Measurements from ENCODE around the gene GLRX. TPM values are rescaled to one million over a fixed set of nuclear protein-coding genes. Genes with fewer than 3 reads are reported as not detected.
A peak's percentile ranks its signal among the peaks of the same experiment; 100 is the strongest.

The GLRX gene
- total and polyA plus RNA-seq, 8 donors, result 1.7 to 20.9 (median 6.6) TPM

- WGBS, 2 donors, result 34 to 40% methylated on average over 6 of the region's 6 CpGs
- H3K36me3 ChIP-seq, result no peaks in the 10 kb centered on the region
- peak overlapping the region in 3 of 4 donors; percentile 13 to 38 (median 19) for H3K27ac ChIP-seq
- no peak overlapping the region for H3K4me3 ChIP-seq
- H3K4me1 ChIP-seq, result peaks cover 10 to 22% (median 19%) of the 10 kb centered on the region in 3 donors
- no peaks in the 10 kb centered on the region for H3K27me3 ChIP-seq
- FAIRE-seq, result no peak
- intact Hi-C loops (cut with DNase I), result no loop called here
- ATAC-seq, result peak; percentile 35 to 81 (median 70)
- H3K9me3 ChIP-seq, result no peaks in the 10 kb centered on the region
- no peak for DNase-seq
- TF ChIP-seq CTCF (IDR thresholded peaks at IDR 0.05), result no peak
Observed at GRCh38 chr5:95803271-95804148, 19.0 kb downstream of the GLRX start.

- DNase-seq (no peak), ATAC-seq (no peak), FAIRE-seq (no peak)
- no peak overlapping the region for H3K4me3 ChIP-seq
- no peak for TF ChIP-seq CTCF (IDR thresholded peaks at IDR 0.05)
- intact Hi-C loops (cut with DNase I), result no loop called here
- H3K9me3 ChIP-seq, result no peaks in the 10 kb centered on the region
- H3K4me1 ChIP-seq, result peaks cover 10 to 22% (median 19%) of the 10 kb centered on the region in 3 donors
- WGBS, 2 donors, result 89 to 90% methylated on average over 3 of the region's 3 CpGs
- no peaks in the 10 kb centered on the region for H3K36me3 ChIP-seq
- H3K27ac ChIP-seq, result no peak overlapping the region
- no peaks in the 10 kb centered on the region for H3K27me3 ChIP-seq
Observed at GRCh38 chr5:95801961-95802360, 20.6 kb downstream of the GLRX start.

GRCh38 chr5:95801532-95801931 lies 21.0 kb downstream of the GLRX start:
- Histone ChIP-seq H3K36me3 (no peaks in the 10 kb centered on the region), H3K9me3 (no peaks in the 10 kb centered on the region), H3K4me1 (peaks cover 10 to 22% (median 19%) of the 10 kb centered on the region in 3 donors), H3K4me3 (no peak overlapping the region), H3K27me3 (no peaks in the 10 kb centered on the region), H3K27ac (no peak overlapping the region)
- ATAC-seq (peak in 3 of 4 donors; percentile 47 to 50 (median 49)), DNase-seq (no peak), FAIRE-seq (no peak)
- intact Hi-C loops (cut with DNase I), result no loop called here
- whole genome bisulfite sequencing, 2 donors, result 5 to 11% methylated on average over 2 of the region's 2 CpGs
- TF ChIP-seq CTCF (IDR thresholded peaks at IDR 0.05), result no peak

- H3K4me3 ChIP-seq, result no peak overlapping the region
- intact Hi-C loops (cut with DNase I), result no loop called here
- H3K27me3 ChIP-seq, result no peaks in the 10 kb centered on the region
- TF ChIP-seq CTCF (IDR thresholded peaks at IDR 0.05), result no peak
- H3K9me3 ChIP-seq, result no peaks in the 10 kb centered on the region
- 86 to 88% methylated on average over 3 of the region's 3 CpGs for WGBS, 2 donors
- H3K36me3 ChIP-seq, result no peaks in the 10 kb centered on the region
- H3K27ac ChIP-seq, result no peak overlapping the region
- DNase-seq (no peak), ATAC-seq (no peak), FAIRE-seq (no peak)
- peaks cover 10 to 22% (median 19%) of the 10 kb centered on the region in 3 donors for H3K4me1 ChIP-seq
Observed at GRCh38 chr5:95800553-95800952, 22.0 kb downstream of the GLRX start.

Measured in pancreas (tissue), 10 donors.